ENCODE results near the gene EGLN3. TPM values are rescaled to one million over a fixed set of nuclear protein-coding genes. Genes with fewer than 3 reads are reported as not detected.

The EGLN3 gene
- total and polyA plus RNA-seq, 4 donors: 1.3 to 2.3 (median 1.5) TPM

- no peaks in the 10 kb centered on the region for H3K4me1 ChIP-seq (ENCODE audit: control insufficient read depth in 4 of 4, insufficient read depth in 4 of 4, low read length in 3 of 4)
- DNase-seq (ENCODE audit: low spot score): no peak
- 65% methylated on average over 3 of the region's 3 CpGs for WGBS
- no peak overlapping the region for H3K4me3 ChIP-seq (ENCODE audit: low read depth in 1 of 3, low read length in 3 of 3)
- H3K9ac ChIP-seq (ENCODE audit: low read depth in 1 of 2, low read length in 2 of 2): no peak overlapping the region
- no peaks in the 10 kb centered on the region for H3K36me3 ChIP-seq (ENCODE audit: control insufficient read depth in 4 of 4, insufficient read depth in 3 of 4, low read depth in 1 of 4, low read length in 3 of 4)
- no peak for TF ChIP-seq REST (IDR thresholded peaks at IDR 0.05)
- TF ChIP-seq SP1 (IDR thresholded peaks at IDR 0.05): no peak
- no peak for TF ChIP-seq FOXA2 (IDR thresholded peaks at IDR 0.05)
- TF ChIP-seq CTCF (IDR thresholded peaks at IDR 0.05; ENCODE audit: low read depth, low read length, missing input control): no peak
- TF ChIP-seq RAD21 (IDR thresholded peaks at IDR 0.05): no peak
- TF ChIP-seq TAF1 (conservative IDR thresholded peaks at IDR 0.05): no peak
- peaks cover 0 to 2% (median 0%) of the 10 kb centered on the region in 4 donors for H3K9me3 ChIP-seq (ENCODE audit: control insufficient read depth in 4 of 4, low read length in 3 of 4)
- H3K27me3 ChIP-seq (ENCODE audit: control insufficient read depth in 4 of 4, insufficient read depth in 4 of 4, low read length in 3 of 4): no peaks in the 10 kb centered on the region
- H3K27ac ChIP-seq (ENCODE audit: low read depth in 1 of 2, low read length in 2 of 2): no peak overlapping the region
Measured at GRCh38 chr14:33897878-33898535, 52.9 kb downstream of the EGLN3 start.

GRCh38 chr14:33897382-33897781 is 53.5 kb downstream of the EGLN3 start:
- Histone ChIP-seq H3K9me3 (ENCODE audit: control insufficient read depth in 4 of 4, low read length in 3 of 4) (peaks cover 0 to 2% (median 0%) of the 10 kb centered on the region in 4 donors), H3K27me3 (ENCODE audit: control insufficient read depth in 4 of 4, insufficient read depth in 4 of 4, low read length in 3 of 4) (no peaks in the 10 kb centered on the region), H3K36me3 (ENCODE audit: control insufficient read depth in 4 of 4, insufficient read depth in 3 of 4, low read depth in 1 of 4, low read length in 3 of 4) (no peaks in the 10 kb centered on the region), H3K4me1 (ENCODE audit: control insufficient read depth in 4 of 4, insufficient read depth in 4 of 4, low read length in 3 of 4) (no peaks in the 10 kb centered on the region), H3K27ac (ENCODE audit: low read depth in 1 of 2, low read length in 2 of 2) (no peak overlapping the region), H3K9ac (ENCODE audit: low read depth in 1 of 2, low read length in 2 of 2) (no peak overlapping the region), H3K4me3 (ENCODE audit: low read depth in 1 of 3, low read length in 3 of 3) (no peak overlapping the region)
- TF ChIP-seq ATF3 (IDR thresholded peaks at IDR 0.05): no peak
- TF ChIP-seq RAD21 (IDR thresholded peaks at IDR 0.05): no peak
- no peak for TF ChIP-seq ZBTB33 (IDR thresholded peaks at IDR 0.05)
- TF ChIP-seq HNF4G (IDR thresholded peaks at IDR 0.05): no peak
- no peak for TF ChIP-seq SP1 (IDR thresholded peaks at IDR 0.05)
- TF ChIP-seq YY1 (IDR thresholded peaks at IDR 0.05): no peak
- TF ChIP-seq RXRA (IDR thresholded peaks at IDR 0.05): no peak
- TF ChIP-seq GABPA (IDR thresholded peaks at IDR 0.05 in 1 of 2, conservative IDR thresholded peaks at IDR 0.05 in 1 of 2): no peak
- TF ChIP-seq REST (IDR thresholded peaks at IDR 0.05): no peak
- no peak for DNase-seq (ENCODE audit: low spot score)
- WGBS: 91% methylated on average over 2 of the region's 2 CpGs

All from liver (tissue), 9 donors.